T47D (cell line): ENCODE data around the gene SIGLECL1.

ENCODE experiments used
- DNase-seq, 2 experiments: peaks; one replicate each; pipeline versions ENCODE4 v3.0.0 to v3.0.0-alpha.2; 2011 to 2012; ENCODE audit warnings: low read depth in 1 of 2, low spot score in 1 of 2
- JUND ChIP-seq: IDR thresholded peaks from 2 replicates; pipeline ENCODE4 v1.6.1; 2012; ENCODE audit warnings: low read depth
- in situ Hi-C: cut with HindIII; loops from 2 replicates; pipeline ENCODE4 v1.10.0; 2016; ENCODE audit warnings: low sequenced_read_pairs, low pct_unique_long_range_greater_than_20kb

The SIGLECL1 gene

GRCh38 chr19:51294211-51294976 lies 43.5 kb downstream of the SIGLECL1 start:
- no peak for DNase-seq
- no peak for TF ChIP-seq JUND
- in situ Hi-C loops = no loop called here

- no peak for DNase-seq
- TF ChIP-seq JUND = no peak
- in situ Hi-C loops = no loop called here
Observed at GRCh38 chr19:51294977-51295375, 44.1 kb downstream of the SIGLECL1 start.

GRCh38 chr19:51295382-51296126 lies 44.7 kb downstream of the SIGLECL1 start:
- in situ Hi-C loops = no loop called here
- no peak for TF ChIP-seq JUND
- no peak for DNase-seq

GRCh38 chr19:51296336-51297093 lies 45.6 kb downstream of the SIGLECL1 start:
- no peak for TF ChIP-seq JUND
- in situ Hi-C loops = no loop called here

GRCh38 chr19:51297406-51297805 lies 46.5 kb downstream of the SIGLECL1 start:
- TF ChIP-seq JUND = no peak
- DNase-seq = no peak
- in situ Hi-C loops = no loop called here

More at GRCh38 chr19:51296336-51297093, 45.6 kb downstream of the SIGLECL1 start:
- DNase-seq = no peak

- no peak for DNase-seq
- in situ Hi-C loops = no loop called here
- TF ChIP-seq JUND = no peak
Observed at GRCh38 chr19:51301266-51301665, 50.4 kb downstream of the SIGLECL1 start.

- TF ChIP-seq JUND = no peak
- in situ Hi-C loops = no loop called here
- no peak for DNase-seq
Observed at GRCh38 chr19:51305479-51305878, 54.6 kb downstream of the SIGLECL1 start.

- TF ChIP-seq JUND = no peak
- in situ Hi-C loops = no loop called here
- DNase-seq = no peak
Observed at GRCh38 chr19:51311351-51312257, 60.7 kb downstream of the SIGLECL1 start, which contains the start of gene IGLON5. Gene IGLON5 (plus strand): TSS chr19:51311644. CDS start chr19:51311848, 204 bp downstream.

GRCh38 chr19:51316688-51317087 lies 65.8 kb downstream of the SIGLECL1 start:
- DNase-seq = no peak
- no peak for TF ChIP-seq JUND
- in situ Hi-C loops = no loop called here

- in situ Hi-C loops = no loop called here
- no peak for TF ChIP-seq JUND
- no peak for DNase-seq
Observed at GRCh38 chr19:51317376-51317775, 66.5 kb downstream of the SIGLECL1 start.

- in situ Hi-C loops = no loop called here
- no peak for DNase-seq
- no peak for TF ChIP-seq JUND
Observed at GRCh38 chr19:51317968-51318367, 67.1 kb downstream of the SIGLECL1 start.
